ENCODE measurements around the gene PRDX4.
"Not testable (repeated sequence)": the region's sequence is repeated elsewhere in the genome, so short reads cannot be mapped to it uniquely, and the experiment has no call there.

The PRDX4 gene

GRCh38 chrX:23676486-23676885 is 9.2 kb downstream of the PRDX4 start:
- not testable (repeated sequence) for DNase-seq

- DNase-seq, result no peak
Measured at GRCh38 chrX:23692166-23692565, 24.9 kb downstream of the PRDX4 start.

- peak; percentile 1 for DNase-seq
Measured at GRCh38 chrX:23694606-23695005, 27.3 kb downstream of the PRDX4 start.

- no peak for DNase-seq
Measured at GRCh38 chrX:23699636-23700194, 32.4 kb downstream of the PRDX4 start.

- no peak for DNase-seq
Measured at GRCh38 chrX:23704673-23705206, 37.4 kb downstream of the PRDX4 start.

GRCh38 chrX:23705235-23705634 is 37.9 kb downstream of the PRDX4 start:
- no peak for DNase-seq

GRCh38 chrX:23720117-23720677 is 52.9 kb downstream of the PRDX4 start:
- no peak for DNase-seq

GRCh38 chrX:23726191-23726590 is 58.9 kb downstream of the PRDX4 start:
- no peak for DNase-seq

GRCh38 chrX:23727206-23727605 is 59.9 kb downstream of the PRDX4 start:
- DNase-seq, result no peak

GRCh38 chrX:23729214-23729613 is 61.9 kb downstream of the PRDX4 start:
- no peak for DNase-seq

- DNase-seq, result no peak
Measured at GRCh38 chrX:23731951-23732350, 64.7 kb downstream of the PRDX4 start.

GRCh38 chrX:23732704-23733103 is 65.4 kb downstream of the PRDX4 start:
- no peak for DNase-seq

Data from NCI-H748 treated with DMSO at 0.1 percent for 48 hours (cell line).